Activated CD4-positive, alpha-beta T cell treated with anti-CD3 and anti-CD28 coated beads, Interleukin-2, amount 50 U/mL, for 4 hours (primary cell): ENCODE measurements around the gene SLC15A1.

Source experiments
- DNase-seq, 2 experiments: peaks; one replicate each; pipeline ENCODE4 v3.0.0-alpha.2; 2020

Gene SLC15A1

GRCh38 chr13:98752467-98753290 lies at the start of gene SLC15A1:
SLC15A1 (minus strand) TSS chr13:98752672; CDS start chr13:98752598, 74 bp downstream.
- no peak for DNase-seq

- no peak for DNase-seq
Observed at GRCh38 chr13:98801626-98802418, 49.4 kb upstream of the SLC15A1 start.

- DNase-seq = no peak
Observed at GRCh38 chr13:98800078-98800477, 47.6 kb upstream of the SLC15A1 start.

GRCh38 chr13:98798849-98799645 lies 46.6 kb upstream of the SLC15A1 start:
- no peak for DNase-seq

GRCh38 chr13:98797456-98797855 lies 45.0 kb upstream of the SLC15A1 start:
- no peak for DNase-seq

GRCh38 chr13:98796798-98797197 lies 44.3 kb upstream of the SLC15A1 start:
- no peak for DNase-seq

GRCh38 chr13:98796191-98796590 lies 43.7 kb upstream of the SLC15A1 start:
- DNase-seq = no peak

- no peak for DNase-seq
Observed at GRCh38 chr13:98795220-98795619, 42.7 kb upstream of the SLC15A1 start.

- no peak for DNase-seq
Observed at GRCh38 chr13:98794498-98794897, 42.0 kb upstream of the SLC15A1 start.

- no peak for DNase-seq
Observed at GRCh38 chr13:98792785-98793495, 40.5 kb upstream of the SLC15A1 start.

- no peak for DNase-seq
Observed at GRCh38 chr13:98792321-98792720, 39.8 kb upstream of the SLC15A1 start.

GRCh38 chr13:98791611-98792010 lies 39.1 kb upstream of the SLC15A1 start:
- no peak for DNase-seq

GRCh38 chr13:98787996-98788395 lies 35.5 kb upstream of the SLC15A1 start:
- no peak for DNase-seq

- no peak for DNase-seq
Observed at GRCh38 chr13:98787173-98787572, 34.7 kb upstream of the SLC15A1 start.

GRCh38 chr13:98786023-98786422 lies 33.6 kb upstream of the SLC15A1 start:
- DNase-seq = no peak

- no peak for DNase-seq
Observed at GRCh38 chr13:98785405-98785804, 32.9 kb upstream of the SLC15A1 start.

GRCh38 chr13:98784666-98785065 lies 32.2 kb upstream of the SLC15A1 start:
- no peak for DNase-seq

GRCh38 chr13:98783856-98784478 lies 31.5 kb upstream of the SLC15A1 start:
- no peak for DNase-seq

GRCh38 chr13:98782654-98783053 lies 30.2 kb upstream of the SLC15A1 start:
- DNase-seq = no peak

GRCh38 chr13:98781905-98782304 lies 29.4 kb upstream of the SLC15A1 start:
- DNase-seq = no peak

- DNase-seq = no peak
Observed at GRCh38 chr13:98781470-98781869, 29.0 kb upstream of the SLC15A1 start.

- no peak for DNase-seq
Observed at GRCh38 chr13:98781045-98781444, 28.6 kb upstream of the SLC15A1 start.
